ENCODE results near the gene GFI1B. TPM values are rescaled to one million over a fixed set of nuclear protein-coding genes. Genes with fewer than 3 reads are reported as not detected.
A peak's percentile ranks its signal among the peaks of the same experiment; 100 is the strongest.

The GFI1B gene
- total and polyA plus RNA-seq, 2 of the 13 experiments (the other 11 are each of a cell fraction or from before 2014, with no cell fraction given), result 0.15 to 0.51 TPM

DNA sequence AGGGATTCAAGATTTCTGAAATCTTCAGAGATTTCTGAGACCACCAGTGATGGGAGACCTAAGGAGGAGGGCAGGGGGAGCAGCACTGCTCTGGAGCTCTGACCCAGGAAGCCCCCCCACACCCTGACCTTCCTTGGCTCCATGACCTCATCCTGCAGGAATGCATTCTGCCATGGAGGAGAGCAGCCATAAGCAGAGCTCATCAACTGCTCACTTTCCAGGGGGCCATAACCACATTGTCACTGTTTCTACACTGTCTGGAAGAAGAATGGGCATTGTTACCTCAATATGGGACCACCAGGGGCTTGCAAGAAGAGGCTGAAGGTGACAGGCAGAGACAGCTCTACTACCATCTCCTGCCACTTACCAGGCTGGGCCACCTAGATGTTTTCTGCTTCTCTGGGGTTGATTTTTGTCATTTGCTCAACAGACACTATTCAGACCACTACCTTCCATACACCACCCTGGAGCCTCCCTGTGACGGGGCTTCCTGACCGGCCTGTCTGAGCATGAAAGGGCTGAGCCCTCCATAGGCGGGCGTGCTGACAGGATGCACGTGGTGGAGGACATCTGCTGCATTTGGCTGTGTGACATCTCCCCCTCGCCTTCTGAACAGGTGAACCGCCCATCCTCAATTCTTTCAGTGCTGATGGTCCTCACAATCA is 31.7 kb upstream of the GFI1B start (continued):
- no peak for TF ChIP-seq GATAD2A (CRISPR knock-in tag; IDR thresholded peaks at IDR 0.05)
- TF ChIP-seq SMARCE1 (IDR thresholded peaks at IDR 0.05; ENCODE audit: borderline replicate concordance), result no peak
- peak; percentile 92 for TF ChIP-seq JUND (CRISPR knock-in tag; IDR thresholded peaks at IDR 0.05)
- TF ChIP-seq KLF6 (CRISPR knock-in tag; IDR thresholded peaks at IDR 0.05), result no peak
- no peak for TF ChIP-seq ZSCAN30 (CRISPR knock-in tag; IDR thresholded peaks at IDR 0.05)
- TF ChIP-seq TEAD3 (CRISPR knock-in tag; optimal IDR thresholded peaks at IDR 0.05; ENCODE audit: borderline replicate concordance), result peak; percentile 96
- TF ChIP-seq, protein P1, sequence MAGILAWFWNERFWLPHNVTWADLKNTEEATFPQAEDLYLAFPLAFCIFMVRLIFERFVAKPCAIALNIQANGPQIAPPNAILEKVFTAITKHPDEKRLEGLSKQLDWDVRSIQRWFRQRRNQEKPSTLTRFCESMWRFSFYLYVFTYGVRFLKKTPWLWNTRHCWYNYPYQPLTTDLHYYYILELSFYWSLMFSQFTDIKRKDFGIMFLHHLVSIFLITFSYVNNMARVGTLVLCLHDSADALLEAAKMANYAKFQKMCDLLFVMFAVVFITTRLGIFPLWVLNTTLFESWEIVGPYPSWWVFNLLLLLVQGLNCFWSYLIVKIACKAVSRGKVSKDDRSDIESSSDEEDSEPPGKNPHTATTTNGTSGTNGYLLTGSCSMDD (CRISPR knock-in tag; IDR thresholded peaks at IDR 0.05), result no peak
- peak; percentile 22; the same call in 1 of the 2 replicates for TF ChIP-seq ZNF331 (CRISPR knock-in tag; IDR thresholded peaks at IDR 0.05)
- TF ChIP-seq ZNF430 (CRISPR knock-in tag; IDR thresholded peaks at IDR 0.05), result peak; percentile 95
- no peak for TF ChIP-seq RXRB (CRISPR knock-in tag; IDR thresholded peaks at IDR 0.05; ENCODE audit: borderline replicate concordance)
- TF ChIP-seq, protein P2, sequence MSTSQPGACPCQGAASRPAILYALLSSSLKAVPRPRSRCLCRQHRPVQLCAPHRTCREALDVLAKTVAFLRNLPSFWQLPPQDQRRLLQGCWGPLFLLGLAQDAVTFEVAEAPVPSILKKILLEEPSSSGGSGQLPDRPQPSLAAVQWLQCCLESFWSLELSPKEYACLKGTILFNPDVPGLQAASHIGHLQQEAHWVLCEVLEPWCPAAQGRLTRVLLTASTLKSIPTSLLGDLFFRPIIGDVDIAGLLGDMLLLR (CRISPR knock-in tag; IDR thresholded peaks at IDR 0.05), result no peak
- TF ChIP-seq ZNF678 (CRISPR knock-in tag; IDR thresholded peaks at IDR 0.05), result no peak
- TF ChIP-seq PHF5A (CRISPR knock-in tag; IDR thresholded peaks at IDR 0.05; ENCODE audit: low read depth, unreplicated experiment), result no peak
- 0 out of 2 replicates have a peak, but pooled peaks have one; percentile 32 for TF ChIP-seq NR2F6 (IDR thresholded peaks at IDR 0.05)
- TF ChIP-seq NR2F6 (CRISPR knock-in tag; IDR thresholded peaks at IDR 0.05), result 0 out of 2 replicates have a peak, but pooled peaks have one; percentile 23
- TF ChIP-seq TGIF2 (CRISPR knock-in tag; IDR thresholded peaks at IDR 0.05), result no peak
- no peak for TF ChIP-seq CBX5 (CRISPR knock-in tag; IDR thresholded peaks at IDR 0.05; ENCODE audit: borderline replicate concordance)
- TF ChIP-seq FOSL1 (CRISPR knock-in tag; IDR thresholded peaks at IDR 0.05; ENCODE audit: borderline replicate concordance), result no peak
- TF ChIP-seq PCBP2 (optimal IDR thresholded peaks at IDR 0.05; ENCODE audit: low read depth, low read length, poor library complexity, severe bottlenecking), result no peak
- no peak for TF ChIP-seq SNAI1 (CRISPR knock-in tag; IDR thresholded peaks at IDR 0.05; ENCODE audit: borderline replicate concordance)
- TF ChIP-seq ZNF775 (CRISPR knock-in tag; IDR thresholded peaks at IDR 0.05; ENCODE audit: borderline replicate concordance), result no peak
- TF ChIP-seq, protein P3, sequence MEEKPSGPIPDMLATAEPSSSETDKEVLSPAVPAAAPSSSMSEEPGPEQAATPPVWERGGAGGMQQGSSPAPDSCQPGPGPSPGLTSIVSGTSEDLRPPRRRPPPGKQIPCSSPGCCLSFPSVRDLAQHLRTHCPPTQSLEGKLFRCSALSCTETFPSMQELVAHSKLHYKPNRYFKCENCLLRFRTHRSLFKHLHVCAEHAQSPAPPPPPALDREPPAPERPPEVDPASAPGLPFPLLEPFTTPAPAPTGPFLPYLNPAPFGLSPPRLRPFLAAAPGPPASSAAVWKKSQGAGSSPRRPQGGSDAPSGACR (CRISPR knock-in tag; IDR thresholded peaks at IDR 0.05), result no peak
- no peak for TF ChIP-seq ZFP41 (CRISPR knock-in tag; IDR thresholded peaks at IDR 0.05; ENCODE audit: borderline replicate concordance)
- no peak for TF ChIP-seq ZNF282 (IDR thresholded peaks at IDR 0.05; ENCODE audit: partially characterized antibody)

Measured in HepG2 (cell line).